ENCODE results near the gene BNIP2.

DNA sequence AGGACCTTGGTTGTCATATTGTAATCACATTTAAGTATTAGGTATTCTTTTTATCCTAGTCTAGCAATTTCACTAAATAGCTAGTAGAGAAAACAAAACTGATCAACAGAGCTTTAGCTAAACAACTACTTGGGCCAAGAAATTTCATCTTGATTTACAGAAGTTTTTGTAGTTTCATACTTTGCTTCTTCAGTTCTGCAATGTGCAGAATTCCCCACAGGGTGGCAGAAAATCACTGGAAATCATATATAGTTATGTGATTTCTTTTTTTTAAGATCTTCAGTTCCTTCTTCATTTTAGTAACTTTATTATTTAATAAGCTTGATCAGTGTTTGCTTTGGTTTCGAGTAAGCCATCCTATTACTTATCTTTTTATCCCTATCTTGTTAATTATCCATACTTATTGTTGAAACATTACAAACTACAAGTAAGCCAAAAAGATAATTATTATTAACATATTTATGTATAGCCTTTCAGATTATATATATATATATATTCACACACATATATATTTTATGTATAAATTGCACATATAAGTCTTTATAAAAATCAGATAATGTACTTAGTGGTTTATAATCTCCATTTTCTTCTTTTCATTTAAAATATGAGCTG, 2.2 kb upstream of the BNIP2 start:
- TF ChIP-seq, protein P1, sequence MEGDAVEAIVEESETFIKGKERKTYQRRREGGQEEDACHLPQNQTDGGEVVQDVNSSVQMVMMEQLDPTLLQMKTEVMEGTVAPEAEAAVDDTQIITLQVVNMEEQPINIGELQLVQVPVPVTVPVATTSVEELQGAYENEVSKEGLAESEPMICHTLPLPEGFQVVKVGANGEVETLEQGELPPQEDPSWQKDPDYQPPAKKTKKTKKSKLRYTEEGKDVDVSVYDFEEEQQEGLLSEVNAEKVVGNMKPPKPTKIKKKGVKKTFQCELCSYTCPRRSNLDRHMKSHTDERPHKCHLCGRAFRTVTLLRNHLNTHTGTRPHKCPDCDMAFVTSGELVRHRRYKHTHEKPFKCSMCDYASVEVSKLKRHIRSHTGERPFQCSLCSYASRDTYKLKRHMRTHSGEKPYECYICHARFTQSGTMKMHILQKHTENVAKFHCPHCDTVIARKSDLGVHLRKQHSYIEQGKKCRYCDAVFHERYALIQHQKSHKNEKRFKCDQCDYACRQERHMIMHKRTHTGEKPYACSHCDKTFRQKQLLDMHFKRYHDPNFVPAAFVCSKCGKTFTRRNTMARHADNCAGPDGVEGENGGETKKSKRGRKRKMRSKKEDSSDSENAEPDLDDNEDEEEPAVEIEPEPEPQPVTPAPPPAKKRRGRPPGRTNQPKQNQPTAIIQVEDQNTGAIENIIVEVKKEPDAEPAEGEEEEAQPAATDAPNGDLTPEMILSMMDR (IDR thresholded peaks at IDR 0.05): peak; percentile 63 to 75 (median 63)
- no peak for TF ChIP-seq POLR2A (IDR thresholded peaks at IDR 0.05; ENCODE audit: low read depth)
- no peak for TF ChIP-seq POLR2AphosphoS5 (IDR thresholded peaks at IDR 0.05)
